GM19324 (cell line): ENCODE data around the gene RET.
"Not testable (repeated sequence)": the region's sequence is repeated elsewhere in the genome, so short reads cannot be mapped to it uniquely, and the experiment has no call there.

Experiments
- ATAC-seq: cut with Tn5 transposase; IDR thresholded peaks from one replicate; pipeline ENCODE4 v1.9.1; 2021; ENCODE audit warnings: mild to moderate bottlenecking, moderate library complexity; ENCODE audit not compliant: unreplicated experiment, low FRiP score

The RET gene

GRCh38 chr10:43076311-43076875, 476 bp upstream of the RET start:
- ATAC-seq, result no peak

DNA sequence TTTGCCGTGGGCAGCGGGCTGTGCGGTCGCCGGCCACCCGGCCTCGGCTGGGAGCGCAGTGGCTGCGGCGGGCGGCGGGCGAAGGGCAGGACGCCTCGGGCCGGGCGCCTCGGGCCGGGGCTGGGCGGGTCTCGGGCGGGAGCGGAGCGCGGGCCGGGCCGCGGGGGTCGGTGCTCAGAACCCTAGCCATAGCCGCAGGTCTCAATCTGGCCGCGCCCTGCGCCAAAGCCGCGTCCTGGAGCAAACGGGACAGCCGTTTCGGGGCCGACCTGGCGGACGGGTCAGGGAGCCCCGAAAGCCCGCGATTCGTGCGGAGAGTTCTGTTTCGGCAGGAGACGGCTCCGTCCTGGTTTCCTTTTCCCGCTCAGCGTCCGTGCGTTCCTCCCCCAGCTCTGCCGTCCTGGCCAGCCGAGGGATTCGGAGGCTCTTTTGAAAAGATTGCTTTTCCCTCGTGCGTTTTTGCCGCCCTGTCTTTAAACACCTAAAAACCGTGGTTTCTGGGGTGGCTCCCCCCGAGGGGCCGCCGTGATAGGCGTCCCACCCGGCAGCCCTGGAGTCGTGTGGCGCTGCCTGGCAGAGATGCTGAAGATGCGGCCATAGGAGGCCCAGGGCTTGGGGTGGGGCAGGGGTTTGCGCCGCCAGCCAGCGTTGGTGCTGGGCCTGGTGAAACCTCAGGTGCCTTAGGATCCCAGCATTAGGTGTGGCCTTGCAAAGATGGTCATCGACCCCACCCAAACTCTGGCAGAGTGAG, 727 bp downstream of the RET start:
- no peak for ATAC-seq

DNA sequence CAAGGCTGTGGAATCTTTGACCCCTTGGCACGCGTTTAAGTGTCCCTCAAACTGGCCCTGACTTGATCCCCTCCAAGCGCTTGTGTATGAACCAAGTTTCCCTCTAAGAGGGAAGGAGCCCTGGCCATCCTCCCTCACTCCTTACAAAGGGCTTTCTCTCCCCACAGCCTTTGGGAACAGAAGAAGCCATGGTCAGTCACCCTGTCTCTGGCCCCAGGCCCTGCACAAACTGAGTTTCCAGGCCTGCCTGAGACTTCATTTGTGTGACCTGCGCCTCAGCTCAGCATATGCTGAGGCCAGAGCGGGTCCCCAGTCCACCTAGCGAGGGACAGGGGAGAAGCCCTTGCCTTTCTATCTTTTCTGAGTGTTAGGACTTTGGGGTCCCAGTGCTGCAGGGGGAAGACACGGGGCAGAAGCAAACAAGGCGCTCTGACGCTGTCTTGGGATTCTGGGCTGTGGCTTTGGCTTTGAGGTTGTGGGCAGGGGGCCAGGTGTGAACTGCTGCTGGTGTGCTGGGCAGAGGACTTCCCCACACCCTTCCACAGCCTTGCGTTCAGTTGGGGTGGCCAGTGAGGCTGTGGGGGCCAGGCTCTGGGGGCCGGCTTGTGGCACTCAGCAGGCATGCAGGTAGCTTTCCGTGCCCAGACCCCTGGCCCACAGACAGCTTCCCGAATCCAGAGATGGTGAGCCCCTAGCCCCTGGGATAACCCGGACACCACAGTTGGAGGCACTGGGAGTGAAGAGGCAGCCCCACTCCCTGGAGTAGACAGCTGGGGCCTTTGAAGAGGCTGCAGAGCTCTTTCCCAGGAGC, 1.5 kb downstream of the RET start:
- ATAC-seq, result no peak

DNA sequence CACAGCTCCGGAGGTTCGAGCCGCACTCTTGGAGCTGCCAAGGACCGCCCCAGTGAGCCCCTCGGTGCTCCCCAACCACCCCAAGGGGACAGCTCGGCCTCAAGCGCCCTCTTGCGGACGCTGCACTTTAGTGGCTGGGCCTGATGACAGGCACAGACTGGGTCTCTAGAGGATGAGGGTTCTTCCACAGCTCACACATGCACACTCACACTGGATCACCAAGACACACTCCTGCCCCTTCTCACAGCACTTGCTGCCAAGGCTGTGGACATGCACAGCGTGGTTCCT, 2.1 kb downstream of the RET start:
- no peak for ATAC-seq

DNA sequence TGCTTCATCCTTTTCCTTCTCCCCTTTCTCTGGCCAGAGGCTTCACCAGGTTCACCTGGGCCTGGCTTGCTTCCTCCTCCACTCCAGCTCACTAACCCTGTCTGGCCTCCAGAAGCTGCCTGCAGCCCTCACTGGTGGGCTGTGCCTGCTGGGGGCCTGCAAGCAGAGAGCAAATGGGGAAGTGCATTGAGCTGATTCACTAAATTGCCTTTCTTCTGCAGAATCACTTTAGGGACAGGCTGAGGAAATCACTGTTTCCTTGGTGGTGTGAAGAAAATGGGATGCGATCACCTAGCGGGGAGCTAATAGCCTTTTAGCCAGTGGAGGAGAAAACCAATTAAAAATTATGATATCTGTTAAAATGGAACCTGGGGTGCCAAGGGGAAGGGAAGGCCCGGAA, 3.0 kb downstream of the RET start:
- no peak for ATAC-seq

- ATAC-seq, result no peak
These were observed 5.2 kb downstream of the RET start for GRCh38 chr10:43082087-43082486.

- ATAC-seq, result no peak
These were observed 5.9 kb downstream of the RET start for GRCh38 chr10:43082746-43083145.

- ATAC-seq, result no peak
These were observed 6.9 kb downstream of the RET start for GRCh38 chr10:43083764-43084163.

- no peak for ATAC-seq
These were observed 7.9 kb downstream of the RET start for GRCh38 chr10:43084812-43085211.

GRCh38 chr10:43086321-43086942, 9.6 kb downstream of the RET start:
- no peak for ATAC-seq

DNA sequence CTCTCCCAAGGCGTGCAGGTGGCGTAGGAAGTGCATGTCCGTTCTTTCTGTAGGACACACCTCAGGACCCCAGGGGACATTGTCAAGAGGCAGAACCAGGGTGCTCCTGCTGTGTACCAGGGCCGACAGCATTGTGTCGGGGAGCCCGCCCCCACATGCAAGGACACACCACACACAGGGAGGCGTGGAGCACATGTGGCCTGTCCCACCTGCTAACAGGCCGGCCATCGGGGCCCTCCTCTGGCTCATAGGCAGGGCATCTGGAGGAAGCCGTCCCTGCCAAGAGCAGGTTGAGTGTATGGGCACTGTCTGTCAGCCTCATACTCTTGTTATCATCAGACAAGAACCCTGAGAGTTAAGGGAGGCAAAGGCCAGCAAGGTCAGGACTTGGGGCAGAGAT, 12.7 kb downstream of the RET start:
- no peak for ATAC-seq

DNA sequence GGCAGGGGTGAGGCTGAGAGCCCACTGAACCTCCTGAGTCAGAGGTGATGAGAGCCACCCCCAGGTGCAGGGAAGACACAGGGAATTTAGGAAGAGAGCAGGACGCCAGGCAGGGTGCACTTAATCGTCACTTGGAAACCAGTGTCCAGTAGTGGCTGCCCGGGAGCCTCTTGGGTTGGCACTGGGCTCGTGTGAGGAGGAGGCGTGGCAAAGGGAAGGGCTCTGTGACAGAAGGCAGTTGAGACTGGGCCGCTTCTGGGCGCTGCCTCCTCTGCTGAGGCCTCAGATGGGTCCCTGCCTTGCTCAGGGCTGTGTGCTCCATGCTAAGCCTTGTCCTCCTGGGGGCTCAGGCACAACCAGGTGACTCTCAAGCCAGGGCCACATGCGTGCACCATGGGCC, 13.3 kb downstream of the RET start:
- no peak for ATAC-seq

DNA sequence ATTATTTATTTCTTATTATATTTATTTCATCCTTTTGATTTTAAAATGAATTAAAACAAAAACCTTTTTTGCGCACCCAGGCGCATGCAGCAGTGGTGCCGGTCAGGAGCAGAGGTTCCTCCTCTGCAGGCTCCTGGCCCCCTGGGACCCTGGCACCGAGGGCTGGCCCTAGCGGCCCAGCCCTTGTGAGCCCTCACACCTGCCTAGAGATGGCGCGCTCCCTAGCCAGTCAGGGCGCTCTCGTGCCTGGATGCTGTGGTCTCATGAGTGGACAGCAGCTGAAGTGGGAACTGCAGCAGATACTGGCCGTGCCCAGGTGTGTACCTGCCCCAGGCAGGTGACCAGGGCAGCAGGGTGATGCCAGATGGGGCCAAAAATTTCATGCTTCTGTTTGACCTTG, 13.8 kb downstream of the RET start:
- ATAC-seq, result no peak

GRCh38 chr10:43091846-43092245, 15.0 kb downstream of the RET start:
- ATAC-seq, result no peak

DNA sequence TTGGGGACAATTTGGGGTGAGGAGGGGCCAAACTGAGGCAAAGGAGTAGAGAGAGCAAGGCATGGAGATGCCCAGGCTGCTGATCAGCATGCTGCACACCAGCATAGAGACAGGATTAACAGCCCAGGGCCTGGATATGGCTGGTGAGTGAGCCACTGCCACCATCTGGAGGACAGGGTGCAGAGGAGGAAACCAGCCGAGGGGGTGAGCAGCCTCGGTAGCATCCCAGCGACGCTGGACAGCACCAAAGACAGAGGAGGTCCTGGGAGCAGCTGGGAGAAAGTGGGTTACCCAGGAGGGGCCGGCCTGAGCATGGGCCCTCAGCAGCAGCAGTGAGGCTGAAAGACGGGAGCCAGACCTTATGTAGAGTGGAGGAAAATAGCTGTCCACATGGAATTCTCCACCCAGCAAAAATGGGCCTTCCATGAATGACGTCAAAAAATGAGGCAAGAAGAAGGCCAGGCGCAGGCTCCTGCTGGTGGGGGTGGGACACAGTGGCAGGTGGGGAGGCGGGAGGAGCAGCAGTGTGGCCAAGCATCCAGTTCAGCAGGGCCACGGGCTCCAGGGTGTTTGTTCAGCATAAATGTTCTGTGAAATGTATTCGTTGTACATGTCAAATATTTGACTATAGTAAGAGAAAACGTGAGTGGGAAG, 16.7 kb downstream of the RET start:
- ATAC-seq, result no peak

DNA sequence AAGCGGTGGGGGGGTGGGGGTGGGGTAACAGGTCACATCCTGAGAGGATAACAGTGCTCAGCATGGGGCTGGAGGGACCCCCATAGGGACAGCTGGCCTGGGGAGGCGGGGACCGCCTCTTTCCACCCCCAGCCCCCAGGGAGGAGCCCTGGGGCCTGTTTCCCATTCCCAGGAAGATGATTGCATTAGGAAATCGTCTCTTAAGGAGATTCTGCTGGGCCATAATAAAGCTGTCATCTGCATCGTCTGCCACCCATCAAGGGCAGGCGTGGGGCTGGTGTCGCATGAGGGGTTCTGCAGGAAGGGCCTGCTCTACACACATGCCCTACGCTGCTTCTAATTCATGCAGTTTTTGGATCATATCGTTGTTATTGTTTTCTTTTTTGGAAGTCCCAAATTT, 17.2 kb downstream of the RET start:
- no peak for ATAC-seq

GRCh38 chr10:43099339-43099738, 22.5 kb downstream of the RET start:
- ATAC-seq, result not testable (repeated sequence)

DNA sequence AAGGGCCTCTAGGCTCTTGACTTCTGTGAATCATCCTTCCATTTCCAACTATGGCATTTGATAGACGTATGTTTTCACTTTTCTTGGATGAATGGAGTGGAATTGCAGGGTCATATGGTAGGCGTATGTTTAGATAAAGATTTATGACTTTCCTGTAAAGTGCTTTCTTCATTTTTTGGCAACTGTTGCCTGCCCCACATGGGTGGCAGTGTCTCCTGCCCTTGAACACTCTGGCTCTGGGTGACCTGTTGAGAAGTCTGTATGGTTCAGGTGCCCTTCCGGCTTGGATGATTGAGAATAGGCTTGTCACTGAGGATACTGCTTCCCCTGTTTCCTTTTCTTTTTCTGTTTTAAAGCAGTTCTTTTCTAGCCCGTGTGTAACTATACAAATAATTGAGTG, 23.1 kb downstream of the RET start:
- no peak for ATAC-seq

DNA sequence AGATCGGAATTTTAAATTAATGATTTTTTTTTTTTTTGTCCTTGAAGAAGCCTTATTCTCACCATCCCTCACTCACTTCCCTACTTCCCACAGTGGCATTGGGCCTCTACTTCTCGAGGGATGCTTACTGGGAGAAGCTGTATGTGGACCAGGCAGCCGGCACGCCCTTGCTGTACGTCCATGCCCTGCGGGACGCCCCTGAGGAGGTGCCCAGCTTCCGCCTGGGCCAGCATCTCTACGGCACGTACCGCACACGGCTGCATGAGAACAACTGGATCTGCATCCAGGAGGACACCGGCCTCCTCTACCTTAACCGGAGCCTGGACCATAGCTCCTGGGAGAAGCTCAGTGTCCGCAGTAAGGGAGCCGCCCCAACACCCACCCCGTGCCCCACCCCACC, 23.5 kb downstream of the RET start:
- no peak for ATAC-seq

GRCh38 chr10:43102063-43102828, 25.4 kb downstream of the RET start:
- ATAC-seq, result no peak
